ENCODE data around the gene ARMC9. TPM values are rescaled to one million over a fixed set of nuclear protein-coding genes. Genes with fewer than 3 reads are reported as not detected.

Gene ARMC9
- total and polyA plus RNA-seq, 7 donors: 1.4 to 18.4 (median 2.2) TPM

- DNase-seq: no peak
- intact Hi-C loops (cut with DNase I): no loop called here
These were observed 181.9 kb downstream of the ARMC9 start for GRCh38 chr2:231380307-231380706.

GRCh38 chr2:231380991-231381847 lies 182.8 kb downstream of the ARMC9 start:
- Histone ChIP-seq H3K27ac (no peak overlapping the region), H3K4me1 (no peaks in the 10 kb centered on the region), H3K36me3 (ENCODE audit: insufficient read depth in 1 of 2, low read depth in 1 of 2) (no peaks in the 10 kb centered on the region), H3K9me3 (no peaks in the 10 kb centered on the region), H3K4me3 (no peak overlapping the region), H3K27me3 (ENCODE audit: insufficient read depth in 3 of 3, low read length in 2 of 3) (no peaks in the 10 kb centered on the region)
- intact Hi-C loops (cut with DNase I): no loop called here
- TF ChIP-seq CTCF (IDR thresholded peaks at IDR 0.05): no peak
- 81 to 85% (median 81%) methylated on average over 5 of the region's 5 CpGs for WGBS, 3 donors
- no peak for DNase-seq
- ATAC-seq: no peak

More at GRCh38 chr2:231380307-231380706, 181.9 kb downstream of the ARMC9 start:
- no peak overlapping the region for H3K4me3 ChIP-seq
- no peaks in the 10 kb centered on the region for H3K4me1 ChIP-seq
- no peak overlapping the region for H3K27ac ChIP-seq
- WGBS, 3 donors: 87 to 92% (median 89%) methylated on average over 10 of the region's 10 CpGs
- TF ChIP-seq CTCF (IDR thresholded peaks at IDR 0.05): no peak
- H3K27me3 ChIP-seq (ENCODE audit: insufficient read depth in 3 of 3, low read length in 2 of 3): no peaks in the 10 kb centered on the region
- H3K36me3 ChIP-seq (ENCODE audit: insufficient read depth in 1 of 2, low read depth in 1 of 2): no peaks in the 10 kb centered on the region
- no peaks in the 10 kb centered on the region for H3K9me3 ChIP-seq
- ATAC-seq: no peak

- H3K9me3 ChIP-seq: no peaks in the 10 kb centered on the region
- no peaks in the 10 kb centered on the region for H3K4me1 ChIP-seq
- no peak for ATAC-seq
- TF ChIP-seq CTCF (IDR thresholded peaks at IDR 0.05): no peak
- H3K36me3 ChIP-seq (ENCODE audit: insufficient read depth in 1 of 2, low read depth in 1 of 2): no peaks in the 10 kb centered on the region
- DNase-seq: no peak
- H3K27ac ChIP-seq: no peak overlapping the region
- whole genome bisulfite sequencing, 3 donors: 79 to 87% (median 83%) methylated on average over 8 of the region's 8 CpGs
- no peaks in the 10 kb centered on the region for H3K27me3 ChIP-seq (ENCODE audit: insufficient read depth in 3 of 3, low read length in 2 of 3)
- intact Hi-C loops (cut with DNase I): no loop called here
- H3K4me3 ChIP-seq: no peak overlapping the region
These were observed 183.7 kb downstream of the ARMC9 start for GRCh38 chr2:231382116-231382515.

GRCh38 chr2:231383416-231384108 lies 185.1 kb downstream of the ARMC9 start:
- DNase-seq (no peak), ATAC-seq (no peak)
- H3K36me3 ChIP-seq (ENCODE audit: insufficient read depth in 1 of 2, low read depth in 1 of 2): no peaks in the 10 kb centered on the region
- intact Hi-C loops (cut with DNase I): no loop called here
- H3K9me3 ChIP-seq: no peaks in the 10 kb centered on the region
- H3K4me1 ChIP-seq: no peaks in the 10 kb centered on the region
- H3K27me3 ChIP-seq (ENCODE audit: insufficient read depth in 3 of 3, low read length in 2 of 3): no peaks in the 10 kb centered on the region
- TF ChIP-seq CTCF (IDR thresholded peaks at IDR 0.05): no peak
- H3K27ac ChIP-seq: no peak overlapping the region
- WGBS, 3 donors: 67 to 76% (median 72%) methylated on average over 15 of the region's 15 CpGs
- no peak overlapping the region for H3K4me3 ChIP-seq

Data from psoas muscle (tissue), 8 donors.